ENCODE results near the gene MLLT10. TPM values are rescaled to one million over a fixed set of nuclear protein-coding genes. Genes with fewer than 3 reads are reported as not detected.
A peak's percentile ranks its signal among the peaks of the same experiment; 100 is the strongest.

The MLLT10 gene
- total RNA-seq, 1 donor from 2014 or later = 43.9 TPM

GRCh38 chr10:21495002-21495751, 38.9 kb upstream of the MLLT10 start:
- peak; percentile 39 for TF ChIP-seq CTCF (IDR thresholded peaks at IDR 0.05)
- Mint-ChIP-seq H3K27ac (ENCODE audit: unreplicated experiment) (peak overlapping the region; percentile 80), H3K27me3 (ENCODE audit: unreplicated experiment) (peaks cover 5% of the 10 kb centered on the region), H3K9me3 (ENCODE audit: unreplicated experiment) (no peaks in the 10 kb centered on the region), H3K36me3 (ENCODE audit: unreplicated experiment) (no peaks in the 10 kb centered on the region), H3K4me1 (ENCODE audit: unreplicated experiment) (peaks cover 20% of the 10 kb centered on the region), H3K4me3 (ENCODE audit: unreplicated experiment) (peak overlapping the region; percentile 84)
- DNase-seq (ENCODE audit: extremely low spot score, unreplicated experiment) = peak; percentile 75

GRCh38 chr10:21495752-21496342, 38.2 kb upstream of the MLLT10 start:
- Mint-ChIP-seq H3K4me1 (ENCODE audit: unreplicated experiment) (peaks cover 21% of the 10 kb centered on the region), H3K4me3 (ENCODE audit: unreplicated experiment) (peak overlapping the region; percentile 84), H3K36me3 (ENCODE audit: unreplicated experiment) (no peaks in the 10 kb centered on the region), H3K9me3 (ENCODE audit: unreplicated experiment) (no peaks in the 10 kb centered on the region), H3K27me3 (ENCODE audit: unreplicated experiment) (peaks cover 5% of the 10 kb centered on the region), H3K27ac (ENCODE audit: unreplicated experiment) (peak overlapping the region; percentile 80)
- peak; percentile 97 for DNase-seq (ENCODE audit: extremely low spot score, unreplicated experiment)
- TF ChIP-seq CTCF (IDR thresholded peaks at IDR 0.05) = peak; percentile 100

- DNase-seq (ENCODE audit: extremely low spot score, unreplicated experiment) = peak; percentile 83
- H3K4me1 Mint-ChIP-seq (ENCODE audit: unreplicated experiment) = peaks cover 23% of the 10 kb centered on the region
- no peaks in the 10 kb centered on the region for H3K36me3 Mint-ChIP-seq (ENCODE audit: unreplicated experiment)
Measured at GRCh38 chr10:21496343-21497176, 37.5 kb upstream of the MLLT10 start.

GRCh38 chr10:21497177-21497807, 36.7 kb upstream of the MLLT10 start:
- Mint-ChIP-seq H3K4me3 (ENCODE audit: unreplicated experiment) (peak overlapping the region; percentile 84), H3K27ac (ENCODE audit: unreplicated experiment) (peak overlapping the region; percentile 56), H3K27me3 (ENCODE audit: unreplicated experiment) (peaks cover 5% of the 10 kb centered on the region), H3K9me3 (ENCODE audit: unreplicated experiment) (no peaks in the 10 kb centered on the region), H3K36me3 (ENCODE audit: unreplicated experiment) (no peaks in the 10 kb centered on the region), H3K4me1 (ENCODE audit: unreplicated experiment) (peaks cover 23% of the 10 kb centered on the region)
- peak; percentile 95 for DNase-seq (ENCODE audit: extremely low spot score, unreplicated experiment)
- no peak for TF ChIP-seq CTCF (IDR thresholded peaks at IDR 0.05)

More at GRCh38 chr10:21496343-21497176, 37.5 kb upstream of the MLLT10 start:
- H3K27ac Mint-ChIP-seq (ENCODE audit: unreplicated experiment) = no peak overlapping the region
- peaks cover 5% of the 10 kb centered on the region for H3K27me3 Mint-ChIP-seq (ENCODE audit: unreplicated experiment)
- peak; percentile 40 for TF ChIP-seq CTCF (IDR thresholded peaks at IDR 0.05)
- no peaks in the 10 kb centered on the region for H3K9me3 Mint-ChIP-seq (ENCODE audit: unreplicated experiment)
- H3K4me3 Mint-ChIP-seq (ENCODE audit: unreplicated experiment) = peak overlapping the region; percentile 84

Measured in osteocyte (in vitro differentiated cells).